Mesenteric fat pad (tissue), 1 donor: ENCODE measurements around the gene ETFBKMT. TPM values are rescaled to one million over a fixed set of nuclear protein-coding genes. Genes with fewer than 3 reads are reported as not detected.

Experiments
- DNase-seq: peaks from one replicate; pipeline ENCODE4 v3.0.0-alpha.2; 2020; ENCODE audit warnings: low spot score
- long read RNA-seq: library from polyadenylated mRNA; unstranded; transcript quantifications from one replicate; pipeline ENCODE4 v2.0.0, GENCODE V29; 2020
- total RNA-seq: library from RNA; stranded (reverse); fragmentation: NEBNext Ultra II Directional; extraction: Animal tissue kit (Norgen Biotek cat#: 25700); gene quantifications from one replicate; pipeline ENCODE4 v1.2.1, GENCODE V29; 2021
- donor health status: DM: yes; HTN: yes; CAD: no.

The ETFBKMT gene
- total RNA-seq: 3.3 TPM
- long read RNA-seq, full-length matches to known transcripts: 6 of 10 reads
- long read RNA-seq, partial matches to known transcripts: 3 of 10 reads
- long read RNA-seq, other reads (novel, unspliced or antisense): 1 of 10 reads

GRCh38 chr12:31659087-31659942 is at the start of gene ETFBKMT:
Gene ETFBKMT (plus strand): TSS chr12:31659688. CDS start chr12:31661954, 2,266 bp downstream.
- DNase-seq: peak; percentile 95

- no peak for DNase-seq
Observed at GRCh38 chr12:31612819-31613218, 46.7 kb upstream of the ETFBKMT start.

GRCh38 chr12:31618228-31619025 is 41.1 kb upstream of the ETFBKMT start:
- no peak for DNase-seq

GRCh38 chr12:31620311-31620710 is 39.2 kb upstream of the ETFBKMT start:
- DNase-seq: no peak

GRCh38 chr12:31622038-31622437 is 37.5 kb upstream of the ETFBKMT start:
- no peak for DNase-seq

GRCh38 chr12:31626270-31626995 is 33.1 kb upstream of the ETFBKMT start:
- DNase-seq: no peak

- DNase-seq: no peak
Observed at GRCh38 chr12:31627456-31628054, 31.9 kb upstream of the ETFBKMT start.

- DNase-seq: no peak
Observed at GRCh38 chr12:31629756-31630732, 29.4 kb upstream of the ETFBKMT start.

- no peak for DNase-seq
Observed at GRCh38 chr12:31631023-31631724, 28.3 kb upstream of the ETFBKMT start.

GRCh38 chr12:31631809-31632208 is 27.7 kb upstream of the ETFBKMT start:
- DNase-seq: no peak

GRCh38 chr12:31633464-31633863 is 26.0 kb upstream of the ETFBKMT start:
- DNase-seq: no peak

GRCh38 chr12:31634620-31635019 is 24.9 kb upstream of the ETFBKMT start:
- no peak for DNase-seq

- DNase-seq: no peak
Observed at GRCh38 chr12:31641509-31642090, 17.9 kb upstream of the ETFBKMT start.

- no peak for DNase-seq
Observed at GRCh38 chr12:31644536-31644935, 15.0 kb upstream of the ETFBKMT start.

- no peak for DNase-seq
Observed at GRCh38 chr12:31645924-31646323, 13.6 kb upstream of the ETFBKMT start.

GRCh38 chr12:31647086-31647491 is 12.4 kb upstream of the ETFBKMT start:
- DNase-seq: no peak

GRCh38 chr12:31650918-31651317 is 8.6 kb upstream of the ETFBKMT start:
- no peak for DNase-seq

GRCh38 chr12:31651893-31652521 is 7.5 kb upstream of the ETFBKMT start:
- no peak for DNase-seq
